PFSK-1 (cell line): ENCODE data around the gene PPM1A.

Experiments used
- FOXP2 ChIP-seq: optimal IDR thresholded peaks from 2 replicates; pipeline ENCODE3; 2011; ENCODE audit warnings: borderline replicate concordance, control low read depth, inconsistent platforms; ENCODE audit not compliant: insufficient read depth; ENCODE audit errors: extremely low read length, extremely low read depth
- POLR2AphosphoS5 ChIP-seq: IDR thresholded peaks from 2 replicates; pipeline ENCODE4 v1.6.1; 2012; ENCODE audit warnings: low read depth, mild to moderate bottlenecking, control low read depth, low read length, moderate library complexity
- SIN3A ChIP-seq: IDR thresholded peaks from 2 replicates; pipeline ENCODE4 v1.6.1; 2012; ENCODE audit warnings: mild to moderate bottlenecking, low read length, moderate library complexity, borderline replicate concordance; ENCODE audit not compliant: insufficient read depth
- TAF1 ChIP-seq: IDR thresholded peaks from 2 replicates; pipeline ENCODE4 v1.6.1; 2012; ENCODE audit warnings: low read length, control low read depth, borderline replicate concordance; ENCODE audit not compliant: insufficient read depth
- TF ChIP-seq, protein P1 (sequence below), 2 experiments: IDR thresholded peaks; 2 replicates each; pipeline versions ENCODE4 v1.6.1 to v1.8.0; 2011 to 2012; ENCODE audit warnings: low read depth in 2 of 2, low read length in 2 of 2, control low read depth in 1 of 2, inconsistent platforms in 1 of 2, mild to moderate bottlenecking in 1 of 2, moderate library complexity in 1 of 2; ENCODE audit not compliant: insufficient read depth in 1 of 2

PPM1A gene

DNA sequence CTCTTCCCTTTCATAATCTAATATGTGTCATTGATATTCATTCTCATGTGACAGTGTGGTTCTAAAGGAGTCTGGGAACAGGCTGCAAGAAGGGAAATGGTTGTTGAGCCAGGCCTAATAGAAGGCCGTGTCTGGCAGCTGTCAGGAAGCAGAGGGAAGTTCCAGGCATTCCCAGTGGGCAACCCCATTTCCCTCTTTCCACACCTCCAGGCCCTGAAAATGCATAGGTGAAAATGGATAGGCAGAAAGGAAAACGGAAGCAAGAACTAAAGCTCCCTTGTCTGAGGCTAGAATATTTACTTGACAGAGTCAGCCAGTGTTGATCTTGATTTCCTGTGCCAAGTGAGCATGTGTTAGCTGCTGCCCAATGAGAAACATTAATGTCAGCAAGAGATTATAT, 97.7 kb downstream of the PPM1A start:
- no peak for TF ChIP-seq FOXP2
- TF ChIP-seq, protein P1, sequence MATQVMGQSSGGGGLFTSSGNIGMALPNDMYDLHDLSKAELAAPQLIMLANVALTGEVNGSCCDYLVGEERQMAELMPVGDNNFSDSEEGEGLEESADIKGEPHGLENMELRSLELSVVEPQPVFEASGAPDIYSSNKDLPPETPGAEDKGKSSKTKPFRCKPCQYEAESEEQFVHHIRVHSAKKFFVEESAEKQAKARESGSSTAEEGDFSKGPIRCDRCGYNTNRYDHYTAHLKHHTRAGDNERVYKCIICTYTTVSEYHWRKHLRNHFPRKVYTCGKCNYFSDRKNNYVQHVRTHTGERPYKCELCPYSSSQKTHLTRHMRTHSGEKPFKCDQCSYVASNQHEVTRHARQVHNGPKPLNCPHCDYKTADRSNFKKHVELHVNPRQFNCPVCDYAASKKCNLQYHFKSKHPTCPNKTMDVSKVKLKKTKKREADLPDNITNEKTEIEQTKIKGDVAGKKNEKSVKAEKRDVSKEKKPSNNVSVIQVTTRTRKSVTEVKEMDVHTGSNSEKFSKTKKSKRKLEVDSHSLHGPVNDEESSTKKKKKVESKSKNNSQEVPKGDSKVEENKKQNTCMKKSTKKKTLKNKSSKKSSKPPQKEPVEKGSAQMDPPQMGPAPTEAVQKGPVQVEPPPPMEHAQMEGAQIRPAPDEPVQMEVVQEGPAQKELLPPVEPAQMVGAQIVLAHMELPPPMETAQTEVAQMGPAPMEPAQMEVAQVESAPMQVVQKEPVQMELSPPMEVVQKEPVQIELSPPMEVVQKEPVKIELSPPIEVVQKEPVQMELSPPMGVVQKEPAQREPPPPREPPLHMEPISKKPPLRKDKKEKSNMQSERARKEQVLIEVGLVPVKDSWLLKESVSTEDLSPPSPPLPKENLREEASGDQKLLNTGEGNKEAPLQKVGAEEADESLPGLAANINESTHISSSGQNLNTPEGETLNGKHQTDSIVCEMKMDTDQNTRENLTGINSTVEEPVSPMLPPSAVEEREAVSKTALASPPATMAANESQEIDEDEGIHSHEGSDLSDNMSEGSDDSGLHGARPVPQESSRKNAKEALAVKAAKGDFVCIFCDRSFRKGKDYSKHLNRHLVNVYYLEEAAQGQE (IDR thresholded peaks at IDR 0.05; ENCODE audit: insufficient read depth in 1 of 2, low read depth in 2 of 2, low read length in 2 of 2) = no peak
- TF ChIP-seq TAF1 = no peak
- TF ChIP-seq POLR2AphosphoS5 = no peak
- TF ChIP-seq SIN3A = no peak

DNA sequence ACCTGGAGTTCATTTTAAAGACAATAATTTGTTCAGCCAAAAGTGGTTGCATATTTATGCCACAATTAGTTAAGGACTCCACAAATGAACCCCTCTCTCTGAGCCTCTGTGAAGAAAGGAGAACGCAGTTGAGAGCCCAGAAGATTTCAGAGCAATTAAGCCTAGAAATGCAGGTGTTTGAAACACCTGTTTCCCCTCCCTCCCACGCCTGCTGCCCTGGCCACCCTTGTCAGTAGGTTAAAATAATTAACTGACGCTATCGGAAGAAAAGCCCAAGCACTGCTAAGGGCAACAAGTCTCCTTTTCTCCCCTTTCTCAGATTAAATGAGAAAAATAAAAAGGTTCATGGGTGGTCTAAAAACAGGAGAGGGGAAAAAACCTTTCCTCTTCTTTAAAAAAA, 99.2 kb downstream of the PPM1A start:
- TF ChIP-seq TAF1 = no peak
- no peak for TF ChIP-seq FOXP2
- TF ChIP-seq POLR2AphosphoS5 = no peak
- TF ChIP-seq SIN3A = no peak
- TF ChIP-seq, protein P1 (IDR thresholded peaks at IDR 0.05; ENCODE audit: insufficient read depth in 1 of 2, low read depth in 2 of 2, low read length in 2 of 2) = no peak
